ENCODE measurements around the gene CGB1.
"Not testable (repeated sequence)": the region's sequence is repeated elsewhere in the genome, so short reads cannot be mapped to it uniquely, and the experiment has no call there.

Gene CGB1

DNA sequence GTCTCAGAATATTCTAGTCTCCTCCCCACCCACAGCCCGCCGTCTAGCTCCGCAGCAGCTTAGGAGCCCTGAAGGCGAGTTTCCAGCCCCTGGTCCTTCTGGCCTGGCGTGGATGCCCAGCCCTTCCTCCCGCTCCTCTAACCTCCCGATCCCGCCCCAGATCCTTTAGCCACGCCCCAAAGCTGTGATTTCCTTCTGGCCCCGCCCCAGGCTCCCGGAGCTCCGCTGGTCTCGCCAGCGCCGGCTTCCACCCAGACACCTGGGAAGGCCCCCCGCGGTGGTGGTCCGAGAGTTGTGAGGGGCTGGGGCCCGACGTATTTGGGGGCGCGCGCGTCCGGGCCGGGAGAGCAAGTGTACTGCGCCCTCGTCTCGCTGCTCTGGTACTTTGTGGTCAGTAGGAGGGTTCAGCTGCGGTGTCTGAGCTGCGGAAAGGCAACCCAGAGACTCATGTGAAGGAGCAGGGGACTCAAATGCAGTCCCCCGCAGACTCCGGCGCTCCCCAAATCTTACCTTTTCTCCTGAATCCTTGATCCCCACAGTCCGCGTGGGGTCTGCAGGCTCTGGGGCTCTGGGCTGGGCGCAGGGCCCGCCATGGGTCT is 21.0 kb upstream of the CGB1 start, which contains the start of gene CGB7:
Gene CGB7, minus strand, starts transcription at position 114 of the 599 bp plus-strand sequence. CDS start 2,374 bp downstream, outside the sequence.
- DNase-seq = no peak

DNA sequence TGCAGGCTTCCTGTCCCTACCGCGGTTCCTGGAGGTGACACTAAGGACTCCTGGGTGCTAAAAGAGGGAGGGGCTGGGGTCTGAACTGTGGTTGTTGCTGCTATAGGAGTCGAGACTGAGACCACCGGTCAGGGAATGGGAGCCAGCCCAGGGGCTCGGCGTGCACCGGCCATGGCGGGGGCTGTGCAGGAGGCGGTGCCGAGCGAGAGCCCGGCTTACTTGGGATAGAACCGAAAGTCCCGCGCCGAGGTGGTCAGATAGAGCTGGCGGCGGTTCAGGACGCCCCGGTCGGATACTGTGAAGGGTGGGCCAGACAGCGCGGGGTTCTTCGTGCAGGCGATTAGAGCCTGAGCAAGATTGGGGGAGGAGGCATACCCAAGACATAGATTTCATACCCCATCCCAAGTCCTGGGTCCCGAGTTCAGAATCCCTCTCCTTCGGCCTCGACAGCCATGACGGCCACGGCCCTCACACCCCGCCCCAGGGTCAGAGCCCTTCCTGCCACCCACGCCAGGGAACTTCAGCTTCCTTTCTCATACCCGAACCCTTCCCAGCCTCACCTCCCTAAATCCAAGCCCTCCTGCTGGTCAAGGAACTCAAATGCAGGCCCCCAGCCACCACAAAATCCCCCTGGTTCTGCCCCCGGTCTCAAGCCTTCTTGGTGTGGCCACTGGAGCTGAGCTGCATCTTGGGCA is 20.4 kb upstream of the CGB1 start:
- not testable (repeated sequence) for DNase-seq

DNA sequence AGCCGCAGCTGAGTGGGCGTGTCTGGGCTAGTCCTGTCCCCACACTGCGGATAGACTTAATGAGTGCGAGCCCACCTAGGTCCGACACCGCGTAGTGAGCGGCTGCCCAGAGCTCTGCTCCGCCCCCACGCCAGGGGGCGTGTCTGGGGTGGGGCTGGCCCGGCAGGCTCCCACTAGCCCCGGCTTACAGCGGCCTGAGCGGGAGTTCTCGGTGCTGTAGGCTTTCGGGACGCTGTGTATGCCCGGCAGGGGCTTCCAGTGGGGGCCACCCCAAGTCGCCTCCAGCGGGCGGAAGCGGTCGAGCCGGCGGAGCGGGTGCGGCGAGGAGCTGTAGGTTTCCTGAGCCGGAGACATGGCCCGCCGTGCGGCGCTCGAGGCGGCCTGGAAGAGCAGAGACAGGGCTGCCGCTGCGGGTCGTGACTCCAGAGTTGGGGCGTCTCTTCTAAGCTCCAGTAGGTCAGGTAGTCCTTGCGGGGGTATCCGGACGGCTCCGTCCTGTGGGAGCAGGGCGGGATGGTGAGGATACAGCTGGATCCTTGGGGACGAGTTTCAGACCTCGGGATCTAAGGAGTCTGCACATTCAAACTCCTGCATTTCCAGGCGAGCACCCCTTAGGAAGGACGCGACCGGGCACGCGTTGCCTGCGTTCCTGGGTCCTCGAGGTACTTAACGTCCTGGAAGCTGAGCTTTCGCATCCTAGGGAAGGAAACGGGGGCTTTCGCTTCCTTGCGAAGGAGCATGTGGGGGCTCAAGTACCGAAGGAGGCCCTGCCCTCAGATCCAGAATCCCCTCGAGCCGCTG is 19.6 kb upstream of the CGB1 start:
- DNase-seq = peak; percentile 21

DNA sequence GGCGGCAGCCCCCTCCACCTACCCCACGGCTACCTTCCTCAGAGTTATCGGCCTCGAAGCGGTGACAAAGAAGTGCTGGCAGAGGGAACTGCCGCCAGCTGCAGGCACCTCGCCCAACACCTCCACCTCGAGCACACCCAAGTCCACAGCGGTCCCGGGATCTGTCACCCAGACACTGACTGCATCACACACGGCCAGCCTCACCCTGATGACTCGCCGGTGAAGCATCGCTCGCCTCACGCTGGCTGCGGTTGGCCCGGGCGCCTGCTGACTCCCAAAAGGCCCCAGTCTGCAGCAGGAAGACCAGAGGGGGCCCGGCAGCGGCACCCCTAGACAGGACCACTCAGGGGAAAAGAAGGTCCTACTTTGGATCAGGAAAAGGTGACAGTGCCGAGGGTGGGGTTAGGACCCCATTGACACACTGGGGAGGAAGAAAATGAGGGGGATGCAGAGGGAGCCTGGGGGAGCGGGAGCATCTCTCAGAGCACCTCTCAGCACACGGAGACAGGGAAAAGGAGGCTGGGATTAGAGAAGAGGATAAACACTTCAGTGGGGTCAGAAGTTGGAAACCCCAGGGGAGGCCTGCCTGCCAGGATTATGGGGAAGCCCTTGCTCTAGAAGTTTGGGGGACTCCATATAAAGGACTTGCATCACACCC is 13.8 kb upstream of the CGB1 start:
- DNase-seq = not testable (repeated sequence)

DNA sequence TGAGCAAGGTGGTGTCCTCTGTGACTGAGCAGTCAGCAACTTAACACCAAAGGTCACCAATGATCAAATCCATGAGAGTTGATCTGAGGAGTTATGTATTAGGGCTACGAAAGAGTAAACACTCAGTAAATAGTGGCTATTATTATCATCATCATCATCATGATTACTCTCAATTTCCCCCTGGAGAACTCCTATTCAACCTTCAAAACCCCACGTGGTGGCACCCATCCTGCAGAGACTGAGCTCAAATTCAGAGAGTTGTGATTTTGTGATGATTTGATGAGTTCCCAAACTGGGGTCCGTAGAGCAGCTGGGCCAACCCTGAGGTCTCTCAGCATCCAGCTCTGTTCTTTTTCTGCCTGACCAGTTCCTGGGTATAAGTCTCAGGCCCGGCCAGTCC is 13.1 kb upstream of the CGB1 start:
- DNase-seq = not testable (repeated sequence)

DNA sequence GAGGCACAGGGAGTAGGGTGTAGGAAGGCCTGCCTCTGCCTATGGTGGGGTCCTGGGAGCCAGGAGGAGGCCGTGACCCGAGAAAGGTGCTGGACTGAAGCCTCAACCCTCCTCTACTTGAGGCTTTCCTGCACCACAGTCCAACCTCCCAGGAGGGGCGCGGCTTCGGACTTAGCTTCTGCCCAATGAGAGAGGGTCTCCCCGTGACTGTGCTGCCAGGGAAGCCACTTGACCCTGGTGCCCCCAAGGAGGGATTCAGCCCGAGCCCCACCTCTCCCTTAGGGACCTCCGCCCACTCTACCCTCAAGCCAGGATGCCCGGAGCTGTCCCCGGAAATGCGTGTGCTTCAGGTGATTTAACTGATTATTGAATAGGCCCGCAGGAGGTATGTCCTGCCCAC is 12.3 kb upstream of the CGB1 start, which contains the start of gene CGB8:
Gene CGB8, minus strand, starts transcription at position 101 of the 400 bp plus-strand sequence. CDS start 372 bp downstream, outside the sequence.
- DNase-seq = not testable (repeated sequence)

DNA sequence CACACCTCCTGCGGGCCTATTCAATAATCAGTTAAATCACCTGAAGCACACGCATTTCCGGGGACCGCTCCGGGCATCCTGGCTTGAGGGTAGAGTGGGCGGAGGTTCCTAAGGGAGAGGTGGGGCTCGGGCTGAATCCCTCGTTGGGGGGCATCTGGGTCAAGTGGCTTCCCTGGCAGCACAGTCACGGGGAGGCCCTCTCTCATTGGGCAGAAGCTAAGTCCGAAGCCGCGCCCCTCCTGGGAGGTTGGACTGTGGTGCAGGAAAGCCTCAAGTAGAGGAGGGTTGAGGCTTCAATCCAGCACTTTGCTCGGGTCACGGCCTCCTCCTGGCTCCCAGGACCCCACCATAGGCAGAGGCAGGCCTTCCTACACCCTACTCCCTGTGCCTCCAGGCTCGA is 6.9 kb upstream of the CGB1 start, which contains the start of gene CGB5:
Gene CGB5, plus strand, starts transcription at position 301 of the 400 bp plus-strand sequence. CDS start 362 bp downstream, outside the sequence.
- not testable (repeated sequence) for DNase-seq

DNA sequence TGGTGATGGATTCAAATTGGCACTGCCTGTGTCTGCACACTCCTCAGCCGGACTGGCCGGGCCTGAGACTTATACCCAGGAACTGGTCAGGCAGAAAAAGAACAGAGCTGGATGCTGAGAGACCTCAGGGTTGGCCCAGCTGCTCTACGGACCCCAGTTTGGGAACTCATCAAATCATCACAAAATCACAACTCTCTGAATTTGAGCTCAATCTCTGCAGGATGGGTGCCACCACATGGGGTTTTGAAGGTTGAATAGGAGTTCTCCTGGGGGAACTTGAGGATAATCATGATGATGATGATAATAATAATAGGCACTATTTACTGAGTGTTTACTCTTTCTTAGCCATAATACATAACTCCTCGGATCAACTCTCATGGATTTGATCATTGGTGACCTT is 6.0 kb upstream of the CGB1 start:
- DNase-seq = not testable (repeated sequence)

DNA sequence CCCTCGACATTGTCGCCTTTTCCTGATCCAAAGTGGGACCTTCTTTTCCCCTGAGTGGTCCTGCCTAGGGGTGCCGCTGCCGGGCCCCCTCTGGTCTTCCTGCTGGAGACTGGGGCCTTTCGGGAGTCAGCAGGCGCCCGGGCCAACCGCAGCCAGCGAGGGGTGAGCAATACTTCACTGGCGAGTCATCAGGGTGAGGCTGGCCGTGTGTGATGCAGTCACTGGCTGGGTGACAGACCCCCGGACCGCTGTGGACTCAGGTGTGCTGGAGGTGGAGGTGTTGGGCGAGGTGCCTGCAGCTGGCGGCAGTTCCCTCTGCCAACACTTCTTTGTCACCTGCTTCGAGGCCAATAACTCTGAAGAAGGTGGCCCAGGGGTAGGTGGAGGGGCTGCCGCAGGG is 5.5 kb upstream of the CGB1 start:
- DNase-seq = no peak

DNA sequence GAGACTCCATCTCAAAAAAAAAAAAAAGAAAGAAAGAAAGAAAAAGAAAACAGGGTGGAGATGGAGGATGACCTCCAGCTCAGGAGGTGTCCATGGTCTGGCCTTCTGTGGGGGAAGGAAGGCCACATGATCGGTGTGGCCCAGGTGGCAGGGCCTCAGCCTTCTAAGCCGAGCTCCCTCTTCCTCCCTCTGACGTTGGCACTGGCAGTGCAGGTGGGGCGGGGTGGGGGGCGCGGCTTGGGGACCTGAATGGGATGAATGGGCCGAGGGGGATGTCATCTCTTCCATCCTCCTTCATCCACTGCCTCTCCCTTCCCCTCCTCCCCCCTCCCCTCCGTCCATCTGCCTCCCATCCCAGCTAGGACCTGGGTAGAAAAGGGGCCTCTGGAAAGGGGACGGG is 3.0 kb upstream of the CGB1 start:
- not testable (repeated sequence) for DNase-seq

DNA sequence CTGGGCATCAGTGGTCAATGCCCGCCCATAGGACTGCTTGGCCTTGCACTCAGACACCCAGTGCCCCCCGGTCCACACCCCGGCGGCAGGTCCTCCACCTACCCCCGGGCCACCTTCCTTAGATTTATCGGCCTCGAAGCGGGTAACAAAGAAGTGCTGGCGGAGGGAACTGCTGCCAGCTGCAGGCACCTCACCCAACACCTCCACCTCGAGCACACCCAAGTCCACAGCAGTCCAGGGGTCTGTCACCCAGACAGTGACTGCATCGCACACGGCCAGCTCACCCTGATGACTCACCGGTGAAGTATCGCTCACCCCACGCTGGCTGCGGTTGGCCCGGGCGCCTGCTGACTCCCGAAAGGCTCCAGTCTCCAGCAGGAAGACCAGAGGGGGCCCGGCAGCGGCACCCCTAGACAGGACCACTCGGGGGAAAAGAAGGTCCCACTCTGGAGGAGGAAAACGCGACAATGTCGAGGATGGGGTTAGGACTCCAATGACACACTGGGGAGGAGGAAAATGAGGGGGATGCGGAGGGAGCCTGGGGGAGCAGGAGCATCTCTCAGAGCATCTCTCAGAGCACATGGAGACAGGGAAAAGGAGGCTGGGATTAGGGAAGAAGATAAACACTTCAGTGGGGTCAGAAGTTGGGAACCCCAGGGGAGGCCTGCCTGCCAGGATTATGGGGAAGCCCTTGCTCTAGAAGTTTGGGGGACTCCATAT is 2.0 kb upstream of the CGB1 start:
- not testable (repeated sequence) for DNase-seq

DNA sequence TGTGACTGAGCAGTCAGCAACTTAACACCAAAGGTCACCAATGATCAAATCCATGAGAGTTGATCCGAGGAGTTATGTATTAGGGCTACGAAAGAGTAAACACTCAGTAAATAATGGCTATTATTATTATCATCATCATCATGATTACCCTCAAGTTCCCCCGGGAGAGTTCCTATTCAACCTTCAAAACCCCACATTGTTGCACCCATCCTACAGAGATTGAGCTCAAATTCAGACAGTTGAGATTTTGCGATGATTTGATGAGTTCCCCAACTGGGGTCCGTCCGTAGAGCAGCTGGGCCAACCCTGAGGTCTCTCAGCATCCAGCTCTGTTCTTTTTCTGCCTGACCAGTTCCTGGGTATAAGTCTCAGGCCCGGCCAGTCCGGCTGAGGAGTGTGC is 1.4 kb upstream of the CGB1 start:
- not testable (repeated sequence) for DNase-seq

DNA sequence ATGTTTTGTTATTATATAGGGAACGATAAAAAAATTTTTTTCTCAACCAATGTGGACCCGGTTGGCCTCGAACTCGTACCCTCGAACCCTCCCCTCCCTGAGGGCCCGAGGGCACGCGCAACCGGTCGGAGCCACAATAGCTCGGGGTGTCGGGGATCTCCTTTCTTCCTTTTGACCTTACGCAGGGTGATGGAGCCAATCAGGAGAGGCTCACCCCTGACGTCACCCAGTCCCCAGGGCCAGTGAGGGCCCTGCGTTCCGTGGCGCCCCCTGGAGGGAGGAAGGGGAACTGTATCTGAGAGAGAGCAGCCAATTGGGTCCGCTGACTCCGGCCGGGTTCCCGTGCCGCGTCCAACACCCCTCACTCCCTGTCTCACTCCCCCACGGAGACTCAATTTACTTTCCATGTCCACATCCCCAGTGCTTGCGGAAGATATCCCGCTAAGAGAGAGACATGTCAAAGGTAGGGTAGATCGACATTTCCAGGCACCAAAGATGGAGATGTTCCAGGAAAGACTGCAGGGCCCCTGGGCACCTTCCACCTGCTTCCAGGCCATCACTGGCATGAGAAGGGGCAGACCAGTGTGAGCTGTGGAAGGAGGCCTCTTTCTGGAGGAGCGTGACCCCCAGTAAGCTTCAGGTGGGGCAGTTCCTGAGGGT is 4.9 kb downstream of the CGB1 start, which contains the start of gene CGB2:
Gene CGB2, plus strand, starts transcription at position 249 of the 660 bp plus-strand sequence. Its CDS starts 206 bp downstream, at position 455.
- peak; percentile 28 for DNase-seq

DNA sequence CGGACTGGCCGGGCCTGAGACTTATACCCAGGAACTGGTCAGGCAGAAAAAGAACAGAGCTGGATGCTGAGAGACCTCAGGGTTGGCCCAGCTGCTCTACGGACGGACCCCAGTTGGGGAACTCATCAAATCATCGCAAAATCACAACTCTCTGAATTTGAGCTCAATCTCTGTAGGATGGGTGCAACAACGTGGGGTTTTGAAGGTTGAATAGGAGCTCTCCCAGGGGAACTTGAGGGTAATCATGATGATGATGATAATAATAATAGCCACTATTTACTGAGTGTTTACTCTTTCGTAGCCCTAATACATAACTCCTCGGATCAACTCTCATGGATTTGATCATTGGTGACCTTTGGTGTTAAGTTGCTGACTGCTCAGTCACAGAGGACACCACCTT is 6.4 kb downstream of the CGB1 start:
- DNase-seq = not testable (repeated sequence)

DNA sequence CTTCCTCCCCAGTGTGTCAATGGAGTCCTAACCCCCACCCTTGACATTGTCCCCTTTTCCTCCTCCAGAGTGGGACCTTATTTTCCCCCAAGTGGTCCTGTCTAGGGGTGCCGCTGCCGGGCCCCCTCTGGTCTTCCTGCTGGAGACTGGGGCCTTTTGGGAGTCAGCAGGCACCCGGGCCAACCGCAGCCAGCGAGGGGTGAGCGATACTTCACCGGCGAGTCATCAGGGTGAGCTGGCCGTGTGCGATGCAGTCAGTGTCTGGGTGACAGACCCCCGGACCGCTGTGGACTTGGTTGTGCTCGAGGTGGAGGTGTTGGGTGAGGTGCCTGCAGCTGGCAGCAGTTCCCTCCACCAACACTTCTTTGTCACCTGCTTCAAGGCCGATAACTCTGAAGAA is 6.9 kb downstream of the CGB1 start:
- DNase-seq = not testable (repeated sequence)

DNA sequence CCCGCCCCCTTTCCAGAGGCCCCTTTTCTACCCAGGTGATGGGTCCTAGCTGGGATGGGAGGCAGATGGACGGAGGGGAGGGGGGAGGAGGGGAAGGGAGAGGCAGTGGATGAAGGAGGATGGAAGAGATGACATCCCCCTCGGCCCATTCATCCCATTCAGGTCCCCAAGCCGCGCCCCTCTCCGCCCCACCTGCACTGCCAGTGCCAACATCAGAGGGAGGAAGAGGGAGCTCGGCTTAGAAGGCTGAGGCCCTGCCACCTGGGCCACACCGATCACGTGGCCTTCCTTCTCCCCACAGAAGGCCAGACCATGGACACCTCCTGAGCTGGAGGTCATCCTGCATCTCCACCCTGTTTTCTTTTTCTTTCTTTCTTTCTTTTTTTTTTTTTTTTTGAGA is 8.0 kb downstream of the CGB1 start:
- not testable (repeated sequence) for DNase-seq

DNA sequence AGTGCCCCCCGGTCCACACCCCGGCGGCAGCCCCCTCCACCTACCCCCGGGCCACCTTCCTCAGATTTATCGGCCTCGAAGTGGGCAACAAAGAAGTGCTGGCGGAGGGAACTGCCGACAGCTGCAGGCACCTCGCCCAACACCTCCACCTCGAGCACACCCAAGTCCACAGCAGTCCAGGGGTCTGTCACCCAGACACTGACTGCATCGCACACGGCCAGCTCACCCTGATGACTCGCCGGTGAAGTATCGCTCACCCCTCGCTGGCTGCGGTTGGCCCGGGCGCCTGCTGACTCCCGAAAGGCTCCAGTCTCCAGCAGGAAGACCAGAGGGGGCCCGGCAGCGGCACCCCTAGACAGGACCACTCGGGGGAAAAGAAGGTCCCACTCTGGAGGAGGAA is 11.1 kb downstream of the CGB1 start:
- not testable (repeated sequence) for DNase-seq

DNA sequence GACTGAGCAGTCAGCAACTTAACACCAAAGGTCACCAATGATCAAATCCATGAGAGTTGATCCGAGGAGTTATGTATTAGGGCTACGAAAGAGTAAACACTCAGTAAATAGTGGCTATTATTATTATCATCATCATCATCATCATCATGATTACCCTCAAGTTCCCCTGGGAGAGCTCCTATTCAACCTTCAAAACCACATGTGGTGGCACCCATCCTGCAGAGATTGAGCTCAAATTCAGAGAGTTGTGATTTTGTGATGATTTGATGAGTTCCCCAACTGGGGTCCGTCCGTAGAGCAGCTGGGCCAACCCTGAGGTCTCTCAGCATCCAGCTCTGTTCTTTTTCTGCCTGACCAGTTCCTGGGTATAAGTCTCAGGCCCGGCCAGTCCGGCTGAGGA is 11.6 kb downstream of the CGB1 start:
- DNase-seq = not testable (repeated sequence)

DNA sequence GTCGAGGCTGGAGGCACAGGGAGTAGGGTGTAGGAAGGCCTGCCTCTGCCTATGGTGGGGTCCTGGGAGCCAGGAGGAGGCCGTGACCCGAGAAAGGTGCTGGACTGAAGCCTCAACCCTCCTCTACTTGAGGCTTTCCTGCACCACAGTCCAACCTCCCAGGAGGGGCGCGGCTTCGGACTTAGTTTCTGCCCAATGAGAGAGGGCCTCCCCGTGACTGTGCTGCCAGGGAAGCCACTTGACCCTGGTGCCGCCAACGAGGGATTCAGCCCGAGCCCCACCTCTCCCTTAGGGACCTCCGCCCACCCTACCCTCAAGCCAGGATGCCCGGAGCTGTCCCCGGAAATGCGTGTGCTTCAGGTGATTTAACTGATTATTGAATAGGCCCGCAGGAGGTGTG is 12.5 kb downstream of the CGB1 start, which contains the start of gene CGB3:
Gene CGB3, minus strand, starts transcription at position 101 of the 400 bp plus-strand sequence. CDS start 362 bp downstream, outside the sequence.
- not testable (repeated sequence) for DNase-seq

DNA sequence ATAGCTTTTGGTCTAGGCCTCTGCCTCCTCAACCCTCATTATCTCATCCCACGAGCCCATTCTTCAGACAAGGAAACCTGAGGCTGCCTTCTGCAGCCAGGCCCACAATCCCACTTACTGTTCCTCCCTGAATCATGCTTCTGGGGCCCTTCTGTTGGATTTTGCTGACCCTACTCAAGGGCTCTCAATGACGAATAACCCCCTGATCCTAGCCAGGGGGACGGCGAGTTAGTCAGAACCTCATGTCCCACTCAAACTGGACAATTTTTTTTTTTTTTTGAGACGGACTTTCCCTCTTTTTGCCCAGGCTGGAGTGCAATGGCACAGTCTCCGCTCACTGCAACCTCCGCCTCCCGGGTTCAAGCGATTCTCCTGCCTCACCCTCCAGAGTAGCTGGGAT is 14.6 kb downstream of the CGB1 start:
- no peak for DNase-seq

All from effector CD4-positive, alpha-beta T cell (primary cell).